HFF-Myc (cell line): Measurements from ENCODE around the gene MRPL30.
"Not testable (repeated sequence)": the region's sequence is repeated elsewhere in the genome, so short reads cannot be mapped to it uniquely, and the experiment has no call there.

Source experiments
- DNase-seq: peaks from one replicate; pipeline ENCODE4 v3.0.0-alpha.2; 2011; ENCODE audit warnings: low read depth; ENCODE audit errors: extremely low read depth
- H3K4me3 ChIP-seq: replicated peaks from 2 replicates; pipeline ENCODE4 v1.5.1; 2011; ENCODE audit warnings: low read depth, mild to moderate bottlenecking, control low read depth, low read length
- TF ChIP-seq, protein P1 (sequence below): IDR thresholded peaks from 2 replicates; pipeline ENCODE4 v1.5.1; 2012; ENCODE audit warnings: mild to moderate bottlenecking, low read depth, low read length, control low read depth; ENCODE audit errors: missing control alignments

MRPL30 gene

DNA sequence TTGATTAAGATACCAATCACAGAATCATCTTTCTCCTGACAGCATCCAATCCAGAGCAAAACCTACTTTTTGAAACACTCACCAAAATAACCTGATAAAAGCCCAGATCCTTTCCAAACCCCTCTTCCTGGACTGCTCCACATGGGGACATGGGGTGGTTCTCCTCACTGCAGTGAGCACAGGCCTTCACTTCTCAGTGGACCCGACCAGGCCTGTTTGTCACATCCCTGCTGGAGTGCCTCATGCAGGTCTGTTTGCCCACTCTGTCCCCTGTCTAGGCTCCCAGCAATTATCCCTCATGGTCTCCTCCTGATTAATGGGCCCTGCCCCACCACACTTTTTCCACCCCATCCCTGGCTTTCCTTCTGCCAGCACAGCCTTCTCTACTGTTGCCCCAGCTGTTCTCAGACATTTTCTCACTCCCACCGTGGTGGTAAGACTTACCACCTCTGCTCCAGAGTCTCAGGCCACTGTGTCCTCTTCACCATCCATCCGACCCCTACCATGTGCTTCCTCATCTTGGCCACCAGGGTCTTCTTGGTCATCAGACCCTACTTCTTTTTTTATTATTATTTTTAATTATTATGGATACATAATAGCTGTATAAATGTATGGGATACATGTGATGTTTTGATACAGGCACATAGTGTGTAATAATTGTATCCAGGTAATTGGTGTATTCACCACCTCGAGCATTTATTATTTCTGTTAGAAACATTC lies 21.1 kb downstream of the MRPL30 start:
- TF ChIP-seq, protein P1, sequence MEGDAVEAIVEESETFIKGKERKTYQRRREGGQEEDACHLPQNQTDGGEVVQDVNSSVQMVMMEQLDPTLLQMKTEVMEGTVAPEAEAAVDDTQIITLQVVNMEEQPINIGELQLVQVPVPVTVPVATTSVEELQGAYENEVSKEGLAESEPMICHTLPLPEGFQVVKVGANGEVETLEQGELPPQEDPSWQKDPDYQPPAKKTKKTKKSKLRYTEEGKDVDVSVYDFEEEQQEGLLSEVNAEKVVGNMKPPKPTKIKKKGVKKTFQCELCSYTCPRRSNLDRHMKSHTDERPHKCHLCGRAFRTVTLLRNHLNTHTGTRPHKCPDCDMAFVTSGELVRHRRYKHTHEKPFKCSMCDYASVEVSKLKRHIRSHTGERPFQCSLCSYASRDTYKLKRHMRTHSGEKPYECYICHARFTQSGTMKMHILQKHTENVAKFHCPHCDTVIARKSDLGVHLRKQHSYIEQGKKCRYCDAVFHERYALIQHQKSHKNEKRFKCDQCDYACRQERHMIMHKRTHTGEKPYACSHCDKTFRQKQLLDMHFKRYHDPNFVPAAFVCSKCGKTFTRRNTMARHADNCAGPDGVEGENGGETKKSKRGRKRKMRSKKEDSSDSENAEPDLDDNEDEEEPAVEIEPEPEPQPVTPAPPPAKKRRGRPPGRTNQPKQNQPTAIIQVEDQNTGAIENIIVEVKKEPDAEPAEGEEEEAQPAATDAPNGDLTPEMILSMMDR, result peak; percentile 14
- no peak overlapping the region for H3K4me3 ChIP-seq
- DNase-seq, result no peak

DNA sequence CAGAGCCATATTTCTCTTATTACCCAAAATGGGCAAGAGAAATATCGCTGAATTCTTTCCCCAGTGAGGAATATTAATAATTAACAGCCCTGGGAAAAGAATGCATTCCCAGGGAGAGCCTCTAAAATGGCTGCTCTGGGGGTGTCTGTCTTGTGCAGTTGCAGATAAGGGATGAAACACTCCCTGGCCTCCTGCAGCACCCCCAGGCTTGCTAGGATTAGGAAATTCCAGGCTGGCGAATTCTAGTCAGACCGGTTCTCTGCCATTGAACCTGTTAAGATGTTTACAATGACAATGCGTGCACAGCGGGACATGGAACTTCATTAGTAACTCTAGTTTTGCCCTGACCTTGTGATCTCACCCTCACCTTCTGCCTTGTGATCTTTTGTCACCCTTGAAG lies 24.5 kb downstream of the MRPL30 start:
- H3K4me3 ChIP-seq, result no peak overlapping the region
- DNase-seq, result no peak

DNA sequence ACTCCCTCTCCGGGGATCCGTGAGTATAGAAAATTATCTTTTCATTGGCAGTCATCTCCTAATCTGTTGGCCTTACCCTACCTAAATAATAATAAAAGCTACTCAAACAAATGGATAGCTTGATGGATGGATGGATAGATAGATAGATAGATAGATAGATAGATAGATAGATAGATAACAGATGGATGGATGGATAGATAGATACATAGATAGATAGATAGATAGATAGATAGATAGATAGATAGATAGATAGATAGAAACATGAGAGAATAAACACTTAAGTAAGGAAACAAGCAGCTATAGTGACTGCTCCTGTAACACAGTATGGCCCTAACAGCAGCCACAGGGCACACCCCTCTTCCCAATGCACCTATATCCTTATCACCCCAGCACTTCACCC lies 35.1 kb downstream of the MRPL30 start:
- no peak for DNase-seq
- TF ChIP-seq, protein P1, result no peak
- no peak overlapping the region for H3K4me3 ChIP-seq

More for the DNA sequence above, 24.5 kb downstream of the MRPL30 start:
- TF ChIP-seq, protein P1, result no peak

DNA sequence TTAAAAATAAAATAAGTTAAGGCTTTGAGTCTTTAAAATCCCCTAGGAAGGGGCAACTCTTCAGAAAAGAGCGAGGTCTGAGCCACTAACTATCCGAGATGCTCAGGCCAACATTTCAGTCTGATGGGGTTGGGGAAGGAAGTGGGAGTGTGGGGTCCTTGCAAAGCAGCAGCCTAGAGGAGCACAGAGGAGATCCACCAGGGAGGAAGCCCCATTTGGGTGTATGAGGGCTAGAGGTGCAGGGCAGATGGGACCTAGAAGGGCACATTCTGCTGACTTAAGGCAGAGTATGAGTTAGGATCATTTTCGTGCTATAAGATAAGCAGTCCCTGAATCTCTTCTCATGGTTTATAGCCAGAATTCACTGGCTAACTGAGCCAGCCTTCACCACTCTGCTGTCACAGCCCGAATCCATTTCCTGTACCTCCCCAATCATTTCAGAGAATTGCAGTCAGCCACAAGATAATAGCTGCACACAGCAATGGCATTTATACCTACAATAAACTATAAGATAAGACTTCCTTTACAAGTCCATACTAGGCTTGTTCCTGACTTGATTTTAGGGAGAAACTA lies 37.0 kb downstream of the MRPL30 start:
- TF ChIP-seq, protein P1, result no peak
- H3K4me3 ChIP-seq, result no peak overlapping the region
- no peak for DNase-seq

DNA sequence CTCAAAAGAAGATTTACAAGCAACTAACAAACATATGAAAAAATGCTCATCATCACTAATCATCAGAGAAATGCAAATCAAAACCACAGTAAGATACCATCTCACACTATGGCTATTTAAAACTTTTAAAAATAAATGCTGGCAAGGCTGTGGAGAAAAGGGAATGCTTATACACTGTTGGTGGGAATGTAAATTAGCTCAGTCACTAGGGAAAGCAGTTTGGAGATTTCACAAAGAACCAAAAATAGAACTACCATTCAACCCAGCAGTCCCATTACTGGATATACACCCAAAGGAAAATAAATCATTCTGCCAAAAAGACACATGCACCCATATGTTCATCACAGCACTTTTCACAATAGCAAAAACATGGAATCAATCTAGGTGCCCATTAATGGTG lies 52.2 kb downstream of the MRPL30 start:
- not testable (repeated sequence) for H3K4me3 ChIP-seq, DNase-seq

DNA sequence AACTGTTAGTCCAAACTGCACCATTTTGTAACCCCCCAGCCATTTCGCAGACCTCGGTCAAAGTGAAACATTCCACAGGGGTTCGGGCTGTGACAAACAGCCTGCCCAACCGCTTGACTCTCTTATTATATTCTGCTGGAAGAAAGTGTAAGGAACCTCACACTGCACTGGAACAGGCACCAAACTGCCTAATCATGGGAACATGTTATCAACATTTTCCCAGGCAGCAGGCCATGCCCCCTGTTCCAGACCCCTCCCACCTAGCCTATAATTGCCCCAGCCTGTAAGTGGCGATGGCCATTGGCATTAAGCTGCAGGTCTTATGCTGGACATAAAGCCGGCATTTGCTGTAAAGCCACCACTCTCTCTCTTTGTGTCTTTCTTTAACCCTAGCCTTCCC lies 57.6 kb downstream of the MRPL30 start:
- no peak overlapping the region for H3K4me3 ChIP-seq
- TF ChIP-seq, protein P1, result no peak
- no peak for DNase-seq

DNA sequence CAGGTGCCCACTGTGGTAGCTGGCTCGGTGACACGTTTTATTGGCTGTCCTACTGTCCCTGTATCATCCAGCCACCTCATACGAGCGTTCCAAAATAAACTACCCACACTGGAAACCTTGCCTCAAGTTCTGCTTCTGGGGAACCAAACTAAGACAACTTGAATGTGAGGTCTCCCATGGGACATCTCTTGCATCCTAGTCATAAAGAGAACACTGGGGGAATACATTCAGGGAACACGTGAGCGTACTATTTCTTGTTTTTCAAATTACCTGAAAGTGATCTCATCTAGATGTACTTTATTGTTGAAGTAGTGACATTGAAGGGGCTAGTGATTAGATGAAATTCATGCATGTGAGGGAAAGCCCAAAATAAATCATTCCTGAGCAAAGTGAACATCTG lies 59.4 kb downstream of the MRPL30 start:
- DNase-seq, result no peak
- TF ChIP-seq, protein P1, result no peak
- no peak overlapping the region for H3K4me3 ChIP-seq
